Astrocyte (in vitro differentiated cells and primary cell): ENCODE data around the gene PRR5L. TPM values are rescaled to one million over a fixed set of nuclear protein-coding genes. Genes with fewer than 3 reads are reported as not detected.

Experiments
- DNase-seq: peaks from one replicate; pipeline ENCODE4 v3.0.0-alpha.2; 2010; ENCODE audit warnings: low read depth
- FAIRE-seq: peaks from 2 replicates; lab custom pipeline; 2011; peaks lifted over from hg19 to GRCh38; lab: Jason Lieb, UNC
- H2AFZ ChIP-seq: 2 replicates; pipeline ENCODE4 v1.6.0; 2012; ENCODE audit warnings: low read depth, low read length, inconsistent platforms
- H3K27ac ChIP-seq: 2 replicates; pipeline ENCODE4 v1.5.1; 2011; ENCODE audit warnings: low read depth, low read length, inconsistent platforms
- H3K27me3 ChIP-seq: 2 replicates; pipeline ENCODE4 v1.6.0; 2011; ENCODE audit warnings: low read length, inconsistent platforms; ENCODE audit not compliant: insufficient read depth
- H3K36me3 ChIP-seq: 2 replicates; pipeline ENCODE4 v1.5.1; 2011; ENCODE audit warnings: low read length, inconsistent platforms; ENCODE audit not compliant: insufficient read depth
- H3K4me1 ChIP-seq: 2 replicates; pipeline ENCODE4 v1.5.1; 2011; ENCODE audit warnings: low read length, inconsistent platforms; ENCODE audit not compliant: insufficient read depth
- H3K4me2 ChIP-seq: 2 replicates; pipeline ENCODE4 v1.6.0; 2012; ENCODE audit warnings: low read length, inconsistent platforms
- H3K4me3 ChIP-seq: 2 replicates; pipeline ENCODE4 v1.5.1; 2011; ENCODE audit warnings: low read depth, mild to moderate bottlenecking, low read length, inconsistent platforms; ENCODE audit not compliant: insufficient read depth
- H3K79me2 ChIP-seq: 2 replicates; pipeline ENCODE4 v1.6.0; 2012; ENCODE audit warnings: mild to moderate bottlenecking, low read length, inconsistent platforms; ENCODE audit not compliant: insufficient read depth
- H3K9ac ChIP-seq: 2 replicates; pipeline ENCODE4 v1.6.0; 2012; ENCODE audit warnings: mild to moderate bottlenecking, low read length, inconsistent platforms
- H3K9me3 ChIP-seq: 2 replicates; pipeline ENCODE4 v1.5.1; 2012; ENCODE audit warnings: low read depth, mild to moderate bottlenecking, low read length, inconsistent platforms; ENCODE audit not compliant: insufficient read depth
- H4K20me1 ChIP-seq: 2 replicates; pipeline ENCODE4 v1.6.0; 2012; ENCODE audit warnings: low read length, inconsistent platforms; ENCODE audit not compliant: insufficient read depth
- H3K27ac Mint-ChIP-seq: one replicate; pipeline ENCODE4 v1.8.0; 2021; ENCODE audit warnings: mild to moderate bottlenecking, mixed read lengths; ENCODE audit not compliant: unreplicated experiment
- H3K27me3 Mint-ChIP-seq: one replicate; pipeline ENCODE4 v1.8.0; 2021; ENCODE audit warnings: low read depth, mixed read lengths; ENCODE audit not compliant: unreplicated experiment
- H3K36me3 Mint-ChIP-seq: one replicate; pipeline ENCODE4 v1.8.0; 2021; ENCODE audit warnings: low read depth, mixed read lengths; ENCODE audit not compliant: unreplicated experiment
- H3K4me1 Mint-ChIP-seq: one replicate; pipeline ENCODE4 v1.8.0; 2021; ENCODE audit warnings: low read depth, mixed read lengths; ENCODE audit not compliant: unreplicated experiment
- H3K4me3 Mint-ChIP-seq: one replicate; pipeline ENCODE4 v1.8.0; 2021; ENCODE audit warnings: mild to moderate bottlenecking, moderate library complexity, mixed read lengths; ENCODE audit not compliant: unreplicated experiment
- H3K9me3 Mint-ChIP-seq: one replicate; pipeline ENCODE4 v1.8.0; 2021; ENCODE audit warnings: mild to moderate bottlenecking, mixed read lengths; ENCODE audit not compliant: unreplicated experiment
- EZH2 ChIP-seq: IDR thresholded peaks from 2 replicates; pipeline ENCODE4 v1.6.1; 2012; ENCODE audit warnings: mild to moderate bottlenecking, low read length, inconsistent platforms; ENCODE audit not compliant: insufficient read depth
- total RNA-seq: library from RNA; stranded (reverse); gene quantifications from 2 replicates; pipeline ENCODE4 v1.2.1, GENCODE V29; 2021
- TF ChIP-seq, protein P1 (sequence below): IDR thresholded peaks from 2 replicates; pipeline ENCODE4 v1.5.1; 2011; ENCODE audit warnings: low read depth, mild to moderate bottlenecking, inconsistent platforms, low read length, moderate library complexity; ENCODE audit not compliant: insufficient read depth

Gene PRR5L
- total RNA-seq, 1 donor from 2014 or later, result 55.6 TPM

DNA sequence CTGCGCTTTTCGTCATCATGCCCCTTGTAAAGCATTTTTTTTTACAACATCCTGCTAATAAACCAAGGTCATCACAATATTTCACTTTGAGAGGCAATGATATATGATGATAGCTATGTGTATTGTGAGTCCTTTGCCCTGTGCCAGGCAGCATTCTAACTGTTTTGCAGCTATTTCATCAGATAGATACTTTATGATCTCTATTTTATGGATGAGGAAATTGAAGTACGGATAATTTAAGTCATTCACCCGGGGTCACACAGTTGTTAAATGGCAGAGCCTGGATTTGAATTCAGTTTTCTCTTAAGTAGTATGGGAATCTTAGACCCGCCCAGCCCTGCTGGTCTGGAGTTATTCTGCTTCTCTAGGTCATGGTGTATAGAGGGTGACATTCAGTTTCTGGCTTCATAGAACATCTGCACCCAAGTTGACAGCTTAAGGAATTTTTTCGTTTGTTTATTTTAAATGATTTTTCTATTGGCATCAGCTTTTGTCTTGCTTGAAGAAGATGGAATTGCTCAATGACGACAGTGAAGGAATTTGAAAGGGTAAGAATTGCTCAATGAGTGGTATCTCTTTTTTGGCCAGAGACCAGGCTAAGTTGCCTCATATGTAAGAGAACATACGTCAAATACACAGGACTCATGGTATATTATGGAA is 926 bp downstream of the PRR5L start:
- no peaks in the 10 kb centered on the region for H3K36me3 Mint-ChIP-seq
- Histone ChIP-seq H3K4me2 (no peak overlapping the region), H3K79me2 (no peaks in the 10 kb centered on the region), H3K36me3 (no peaks in the 10 kb centered on the region), H3K4me1 (no peaks in the 10 kb centered on the region), H2AFZ (no peak overlapping the region), H3K9me3 (no peaks in the 10 kb centered on the region), H3K27me3 (no peaks in the 10 kb centered on the region), H3K4me3 (no peak overlapping the region), H3K9ac (no peak overlapping the region), H4K20me1 (no peaks in the 10 kb centered on the region), H3K27ac (no peak overlapping the region)
- peaks cover 9% of the 10 kb centered on the region for H3K9me3 Mint-ChIP-seq
- peaks cover 7% of the 10 kb centered on the region for H3K27me3 Mint-ChIP-seq
- H3K4me1 Mint-ChIP-seq, result no peaks in the 10 kb centered on the region
- FAIRE-seq (no peak), DNase-seq (peak; percentile 9)
- H3K4me3 Mint-ChIP-seq, result no peak overlapping the region
- no peak overlapping the region for H3K27ac Mint-ChIP-seq
- TF ChIP-seq, protein P1, sequence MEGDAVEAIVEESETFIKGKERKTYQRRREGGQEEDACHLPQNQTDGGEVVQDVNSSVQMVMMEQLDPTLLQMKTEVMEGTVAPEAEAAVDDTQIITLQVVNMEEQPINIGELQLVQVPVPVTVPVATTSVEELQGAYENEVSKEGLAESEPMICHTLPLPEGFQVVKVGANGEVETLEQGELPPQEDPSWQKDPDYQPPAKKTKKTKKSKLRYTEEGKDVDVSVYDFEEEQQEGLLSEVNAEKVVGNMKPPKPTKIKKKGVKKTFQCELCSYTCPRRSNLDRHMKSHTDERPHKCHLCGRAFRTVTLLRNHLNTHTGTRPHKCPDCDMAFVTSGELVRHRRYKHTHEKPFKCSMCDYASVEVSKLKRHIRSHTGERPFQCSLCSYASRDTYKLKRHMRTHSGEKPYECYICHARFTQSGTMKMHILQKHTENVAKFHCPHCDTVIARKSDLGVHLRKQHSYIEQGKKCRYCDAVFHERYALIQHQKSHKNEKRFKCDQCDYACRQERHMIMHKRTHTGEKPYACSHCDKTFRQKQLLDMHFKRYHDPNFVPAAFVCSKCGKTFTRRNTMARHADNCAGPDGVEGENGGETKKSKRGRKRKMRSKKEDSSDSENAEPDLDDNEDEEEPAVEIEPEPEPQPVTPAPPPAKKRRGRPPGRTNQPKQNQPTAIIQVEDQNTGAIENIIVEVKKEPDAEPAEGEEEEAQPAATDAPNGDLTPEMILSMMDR, result no peak
- TF ChIP-seq EZH2, result no peak

DNA sequence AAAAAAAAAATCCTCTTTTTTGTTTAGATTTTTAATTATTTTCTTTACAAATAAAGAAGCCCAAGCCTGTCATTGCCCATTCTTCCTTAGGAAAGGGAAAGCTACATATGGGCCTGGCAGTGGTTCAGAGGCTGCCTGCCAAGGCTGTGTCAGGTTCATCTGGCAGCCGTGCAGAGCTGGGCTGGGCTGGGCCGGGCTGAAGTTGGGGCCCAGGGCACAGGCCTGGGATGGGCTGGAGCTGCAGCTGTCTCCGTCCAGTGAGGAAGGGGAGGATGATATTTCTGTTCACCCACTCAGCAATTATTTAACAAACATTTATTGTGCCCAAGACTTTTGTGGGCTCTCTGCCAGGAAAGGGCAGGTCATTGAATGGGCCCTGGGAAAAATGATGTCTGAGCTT is 4.6 kb downstream of the PRR5L start:
- TF ChIP-seq EZH2, result no peak
- TF ChIP-seq, protein P1, result no peak
- DNase-seq (peak; percentile 36), FAIRE-seq (no peak)
- no peak overlapping the region for H3K9ac ChIP-seq
- no peaks in the 10 kb centered on the region for H3K79me2 ChIP-seq
- Mint-ChIP-seq H3K9me3 (peaks cover 7% of the 10 kb centered on the region), H3K4me1 (no peaks in the 10 kb centered on the region), H3K4me3 (no peak overlapping the region), H3K36me3 (no peaks in the 10 kb centered on the region), H3K27ac (no peak overlapping the region), H3K27me3 (peaks cover 7% of the 10 kb centered on the region)
- no peak overlapping the region for H2AFZ ChIP-seq
- no peaks in the 10 kb centered on the region for H3K4me1 ChIP-seq
- H3K4me2 ChIP-seq, result no peak overlapping the region
- no peaks in the 10 kb centered on the region for H3K27me3 ChIP-seq
- H3K4me3 ChIP-seq, result no peak overlapping the region
- no peak overlapping the region for H3K27ac ChIP-seq
- no peaks in the 10 kb centered on the region for H3K9me3 ChIP-seq
- H4K20me1 ChIP-seq, result no peaks in the 10 kb centered on the region
- no peaks in the 10 kb centered on the region for H3K36me3 ChIP-seq

DNA sequence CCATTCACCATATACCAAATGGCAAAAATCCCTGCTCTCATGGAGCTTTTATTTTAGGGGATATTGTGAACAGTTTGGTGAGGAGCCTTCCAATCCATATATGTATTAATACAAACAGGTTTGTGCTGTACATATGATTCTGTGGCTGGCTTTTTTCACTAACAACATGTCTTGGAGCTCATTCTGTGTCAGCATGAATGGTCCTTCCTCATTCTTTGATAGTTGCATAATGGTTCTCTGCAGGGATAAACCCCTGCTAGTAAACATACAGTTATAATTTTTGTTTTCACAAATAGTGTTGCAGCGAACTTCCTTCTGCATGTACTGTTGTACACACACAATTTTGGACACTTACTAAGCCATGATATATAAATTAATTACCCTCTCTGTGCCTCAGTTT is 8.3 kb downstream of the PRR5L start:
- no peaks in the 10 kb centered on the region for H4K20me1 ChIP-seq
- no peaks in the 10 kb centered on the region for H3K4me1 ChIP-seq
- H2AFZ ChIP-seq, result no peak overlapping the region
- Mint-ChIP-seq H3K27me3 (peaks cover 9% of the 10 kb centered on the region), H3K36me3 (no peaks in the 10 kb centered on the region), H3K27ac (no peak overlapping the region), H3K9me3 (peaks cover 3% of the 10 kb centered on the region), H3K4me3 (no peak overlapping the region), H3K4me1 (peaks cover 15% of the 10 kb centered on the region)
- no peak for DNase-seq
- H3K27ac ChIP-seq, result no peak overlapping the region
- no peak overlapping the region for H3K4me3 ChIP-seq
- FAIRE-seq, result no peak
- H3K79me2 ChIP-seq, result no peaks in the 10 kb centered on the region
- H3K27me3 ChIP-seq, result no peaks in the 10 kb centered on the region
- TF ChIP-seq, protein P1, result no peak
- no peak for TF ChIP-seq EZH2
- no peak overlapping the region for H3K9ac ChIP-seq
- no peak overlapping the region for H3K4me2 ChIP-seq
- H3K36me3 ChIP-seq, result no peaks in the 10 kb centered on the region
- H3K9me3 ChIP-seq, result no peaks in the 10 kb centered on the region
